ENCODE measurements around the gene CRYBB1. TPM values are rescaled to one million over a fixed set of nuclear protein-coding genes. Genes with fewer than 3 reads are reported as not detected.

Gene CRYBB1
- polyA plus RNA-seq (ENCODE audit: insufficient read length in 4 of 4): 1 to 10 TPM in 1 of 4 donors, under 1 TPM in 3; 0.77 to 1.2 (median 0.86) TPM

DNA sequence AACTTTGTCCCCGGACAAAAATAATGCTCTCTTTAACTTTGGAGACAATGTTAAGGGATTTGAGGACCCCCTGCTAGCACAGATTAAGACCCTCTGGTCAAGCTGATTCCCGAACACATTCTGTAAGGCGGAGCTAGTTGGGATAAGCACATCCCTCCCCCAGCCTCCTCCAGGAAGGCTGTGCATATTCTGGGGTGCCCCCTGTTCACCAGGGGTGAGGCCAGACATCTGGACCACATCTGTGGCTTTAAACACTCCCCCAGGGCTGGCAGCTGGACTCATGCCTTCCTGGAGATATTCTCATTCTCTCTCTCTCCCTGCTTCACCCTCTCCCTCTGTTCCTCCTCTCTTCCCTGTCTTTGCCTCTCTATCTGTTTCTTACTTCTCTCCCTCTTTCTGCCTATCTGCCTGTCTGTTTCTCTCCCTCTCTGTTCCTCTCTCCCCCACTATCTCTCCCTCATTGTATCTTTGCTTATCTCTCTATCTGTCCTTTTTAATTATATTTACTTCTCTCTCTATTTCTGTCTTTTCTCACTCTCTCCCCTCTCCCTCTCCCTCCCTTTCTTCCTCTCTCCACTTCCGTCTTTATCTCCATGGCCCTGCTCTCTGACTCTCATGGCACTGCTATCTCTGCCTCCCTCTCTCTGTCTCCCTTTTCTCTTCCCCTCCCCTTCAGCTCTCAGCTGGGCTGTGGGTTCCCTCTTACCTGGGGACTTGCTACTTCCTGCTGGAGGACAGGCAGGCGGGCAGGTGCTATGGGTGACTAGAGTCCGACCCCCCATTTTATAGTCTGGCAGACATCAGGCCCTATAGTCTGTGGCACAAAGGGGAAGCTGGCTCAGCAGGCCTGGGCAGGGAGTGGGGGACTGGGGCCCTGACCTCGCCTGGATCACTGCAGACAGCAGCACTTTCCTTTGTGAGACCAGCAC, at the start of gene CRYBB1:
CRYBB1 (minus strand) TSS at position 757 of the 929 bp plus-strand sequence. CDS start 1,708 bp downstream, outside the sequence.
- DNase-seq (ENCODE audit: low read depth in 4 of 4, low spot score in 3 of 4): no peak

DNA sequence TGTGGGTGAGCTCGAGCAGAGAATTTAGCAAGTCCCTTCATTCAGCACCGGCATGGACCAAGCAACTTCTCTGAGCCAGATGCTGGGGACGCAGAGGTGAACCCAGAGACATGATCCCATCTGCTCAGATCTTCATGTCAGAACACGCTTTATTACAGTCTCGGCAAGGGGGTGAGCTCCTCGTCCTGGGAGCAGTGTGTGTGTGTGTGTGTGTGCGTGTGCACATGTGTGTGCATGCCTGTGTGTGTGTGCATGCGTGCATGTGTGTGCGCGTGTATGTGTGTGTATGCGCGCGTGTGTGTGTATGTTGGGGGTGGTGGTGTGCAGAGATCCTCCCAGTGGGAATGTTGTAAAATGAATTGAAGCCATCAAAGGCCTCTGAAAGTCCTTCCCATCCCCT, 49.3 kb upstream of the CRYBB1 start:
- DNase-seq (ENCODE audit: low read depth in 4 of 4, low spot score in 3 of 4): no peak

DNA sequence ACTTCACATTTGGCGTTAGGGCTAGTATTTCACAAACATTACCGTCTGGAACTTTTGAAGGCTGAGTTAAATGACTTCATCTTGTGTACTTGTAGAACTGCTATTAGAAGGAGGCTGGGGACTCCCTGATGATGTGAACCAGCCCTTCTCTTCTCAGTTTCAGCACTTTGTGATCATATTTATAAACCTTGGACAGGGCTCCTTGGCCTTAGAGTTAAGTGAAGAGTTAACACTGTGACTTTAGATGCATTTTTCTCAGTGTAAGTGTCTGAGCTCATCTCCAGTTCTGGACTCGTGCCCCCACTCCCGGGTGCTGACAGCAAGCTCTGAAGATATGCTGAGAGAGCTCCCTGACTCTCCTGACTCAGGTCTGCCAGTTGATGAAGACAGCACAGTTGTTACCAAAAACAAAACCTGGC, 48.0 kb upstream of the CRYBB1 start:
- DNase-seq (ENCODE audit: low read depth in 4 of 4, low spot score in 3 of 4): no peak

DNA sequence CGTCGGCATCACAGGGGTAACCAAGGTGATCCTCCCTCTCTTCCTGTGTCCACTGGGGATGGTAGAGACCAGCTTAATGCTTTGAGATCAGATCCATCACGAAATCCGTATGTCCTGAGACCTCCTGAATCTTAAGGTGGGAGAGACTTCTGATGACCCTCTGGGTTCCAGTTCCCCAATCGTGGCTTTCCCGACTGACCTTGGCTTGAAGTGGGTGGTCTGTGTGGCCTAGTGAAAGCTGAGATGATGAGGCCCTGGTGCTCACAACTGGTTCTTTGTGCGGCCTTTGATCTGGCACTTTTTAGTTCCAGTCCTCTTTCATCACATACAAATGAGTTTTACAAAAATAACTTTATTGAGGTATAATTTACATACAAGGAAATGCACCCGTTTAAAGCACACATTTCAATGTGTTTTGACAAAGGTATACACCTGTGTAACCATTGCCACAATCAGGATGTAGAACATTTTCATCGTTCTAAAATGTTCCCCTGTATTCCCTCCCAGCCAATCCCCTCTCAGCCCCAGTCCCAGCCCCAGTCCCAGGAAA, 45.6 kb upstream of the CRYBB1 start:
- DNase-seq (ENCODE audit: low read depth in 4 of 4, low spot score in 3 of 4): no peak

DNA sequence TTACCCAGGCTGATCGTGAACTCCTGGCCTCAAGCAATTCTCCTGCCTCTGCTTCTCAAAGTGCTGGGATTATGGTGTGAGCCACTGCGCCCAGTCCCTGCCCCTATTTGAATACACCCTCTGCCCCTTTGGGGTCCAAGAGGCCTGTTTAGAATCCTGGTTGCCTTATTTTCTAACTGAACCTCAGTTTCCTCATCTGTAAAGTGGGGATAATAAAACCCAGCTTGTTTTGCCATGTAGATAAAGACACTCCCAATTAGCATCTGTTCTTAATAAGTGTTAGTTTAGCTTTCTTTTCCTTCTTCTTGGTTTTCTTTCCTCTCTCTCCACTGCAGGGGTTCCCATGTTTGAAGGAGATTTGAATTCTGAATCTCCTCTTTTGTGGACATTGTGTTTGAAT, 44.3 kb upstream of the CRYBB1 start:
- DNase-seq (ENCODE audit: low read depth in 4 of 4, low spot score in 3 of 4): no peak

DNA sequence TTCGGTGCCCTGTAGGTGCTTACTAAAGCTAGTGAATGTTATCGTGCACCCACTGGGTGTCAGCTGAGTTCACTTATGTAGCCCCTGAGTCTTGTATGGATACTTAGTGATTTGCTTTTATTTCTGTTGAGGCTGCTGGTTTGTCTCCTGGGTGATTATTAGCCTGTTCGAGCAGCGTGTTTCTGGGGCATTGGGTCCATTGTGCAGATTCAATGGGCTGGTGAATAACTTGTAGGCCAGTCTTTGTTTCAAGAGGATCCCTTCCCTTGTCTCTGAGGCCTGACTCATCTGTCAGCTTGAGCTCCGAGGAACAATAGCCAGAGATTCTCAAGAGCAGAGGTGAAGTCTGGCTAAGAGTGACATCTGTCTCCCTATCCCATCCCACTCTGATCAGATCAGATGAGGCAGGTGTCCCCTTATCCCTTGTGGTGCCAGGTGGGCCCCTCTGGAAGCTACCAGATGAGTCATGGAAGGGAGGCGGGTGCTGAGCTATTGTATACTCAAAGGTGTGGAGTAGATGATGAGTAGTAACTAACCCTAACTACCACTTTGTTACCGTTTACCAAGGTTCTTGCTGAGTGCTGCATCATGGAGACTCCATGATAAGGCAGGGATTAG, 43.2 kb upstream of the CRYBB1 start:
- DNase-seq (ENCODE audit: low read depth in 4 of 4, low spot score in 3 of 4): no peak

DNA sequence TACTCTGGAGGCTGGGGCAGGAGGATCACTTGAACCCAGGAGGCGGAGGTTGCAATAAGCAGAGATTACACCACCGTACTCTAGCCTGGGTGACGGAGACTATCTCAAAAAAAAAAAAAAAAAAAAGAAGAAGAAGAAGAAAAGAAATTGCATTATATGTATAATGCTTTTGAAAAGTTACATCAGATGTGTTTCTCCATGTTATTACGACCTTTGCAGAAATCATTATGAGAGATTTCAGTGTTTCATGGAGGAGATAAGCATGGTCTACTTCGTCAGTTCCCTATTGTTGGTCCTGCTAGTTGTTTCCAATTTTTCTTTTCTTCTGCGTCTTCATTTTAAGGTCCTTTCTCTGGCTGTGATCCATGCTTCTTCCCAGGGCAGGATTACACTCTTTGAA, 42.5 kb upstream of the CRYBB1 start:
- no peak for DNase-seq (ENCODE audit: low read depth in 4 of 4, low spot score in 3 of 4)

DNA sequence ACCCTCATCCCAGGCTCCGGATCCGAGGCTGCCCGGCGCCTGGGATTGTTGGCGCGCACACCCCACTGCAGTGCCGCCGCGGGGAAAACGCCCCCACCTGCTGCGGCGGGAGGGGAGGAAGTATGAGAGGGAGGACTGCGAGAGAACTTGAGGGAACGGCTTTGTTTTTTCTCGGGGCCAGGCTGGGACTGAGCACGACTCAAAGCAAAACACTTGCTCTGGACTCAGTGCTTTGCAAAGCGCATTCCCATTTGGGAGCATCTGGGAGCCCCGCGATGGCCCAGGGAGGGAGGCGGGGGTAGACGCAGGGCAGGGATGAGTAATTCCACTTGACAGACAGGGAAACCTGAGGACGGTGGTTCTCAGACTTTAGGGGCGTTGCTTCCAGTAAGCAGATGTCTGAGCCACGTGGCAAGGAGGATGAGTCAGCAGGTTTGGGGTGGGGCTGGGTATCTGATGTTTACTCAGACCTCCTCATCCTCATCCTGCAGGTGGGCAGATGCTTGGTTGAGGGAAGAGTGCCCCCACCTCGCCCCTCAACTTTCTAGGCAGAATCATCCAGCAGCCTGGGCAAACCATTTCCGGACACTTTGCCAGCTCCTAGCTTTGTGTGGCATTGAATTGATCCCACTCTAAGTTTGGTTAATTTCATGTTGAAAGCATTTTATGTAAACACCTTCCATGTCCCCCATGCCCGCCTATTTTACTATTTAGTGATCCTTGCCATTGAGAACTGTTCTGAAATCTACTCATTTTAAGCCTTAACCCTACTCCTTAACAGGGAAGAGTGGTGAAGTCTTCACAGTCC, 41.0 kb upstream of the CRYBB1 start:
- DNase-seq (ENCODE audit: low read depth in 4 of 4, low spot score in 3 of 4): no peak

DNA sequence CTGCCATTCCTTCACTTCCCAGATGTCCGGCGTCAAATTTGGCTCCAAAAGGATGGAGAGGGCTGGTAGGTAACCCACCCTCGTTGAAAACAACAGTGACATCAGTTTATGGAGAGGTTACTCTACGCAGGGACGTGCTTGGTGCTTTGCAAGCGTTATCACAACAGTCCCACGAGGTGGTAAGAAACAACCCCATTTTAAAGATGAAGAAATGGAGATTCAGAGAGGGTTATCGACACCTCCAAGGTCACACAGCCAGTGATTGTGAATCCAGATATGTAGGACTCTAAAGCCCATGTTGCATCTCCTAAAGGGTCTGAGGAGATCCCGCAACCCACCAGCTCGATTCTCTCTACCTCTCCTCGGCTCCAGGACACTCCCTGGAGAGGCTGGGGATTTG, 40.3 kb upstream of the CRYBB1 start:
- DNase-seq (ENCODE audit: low read depth in 4 of 4, low spot score in 3 of 4): no peak

DNA sequence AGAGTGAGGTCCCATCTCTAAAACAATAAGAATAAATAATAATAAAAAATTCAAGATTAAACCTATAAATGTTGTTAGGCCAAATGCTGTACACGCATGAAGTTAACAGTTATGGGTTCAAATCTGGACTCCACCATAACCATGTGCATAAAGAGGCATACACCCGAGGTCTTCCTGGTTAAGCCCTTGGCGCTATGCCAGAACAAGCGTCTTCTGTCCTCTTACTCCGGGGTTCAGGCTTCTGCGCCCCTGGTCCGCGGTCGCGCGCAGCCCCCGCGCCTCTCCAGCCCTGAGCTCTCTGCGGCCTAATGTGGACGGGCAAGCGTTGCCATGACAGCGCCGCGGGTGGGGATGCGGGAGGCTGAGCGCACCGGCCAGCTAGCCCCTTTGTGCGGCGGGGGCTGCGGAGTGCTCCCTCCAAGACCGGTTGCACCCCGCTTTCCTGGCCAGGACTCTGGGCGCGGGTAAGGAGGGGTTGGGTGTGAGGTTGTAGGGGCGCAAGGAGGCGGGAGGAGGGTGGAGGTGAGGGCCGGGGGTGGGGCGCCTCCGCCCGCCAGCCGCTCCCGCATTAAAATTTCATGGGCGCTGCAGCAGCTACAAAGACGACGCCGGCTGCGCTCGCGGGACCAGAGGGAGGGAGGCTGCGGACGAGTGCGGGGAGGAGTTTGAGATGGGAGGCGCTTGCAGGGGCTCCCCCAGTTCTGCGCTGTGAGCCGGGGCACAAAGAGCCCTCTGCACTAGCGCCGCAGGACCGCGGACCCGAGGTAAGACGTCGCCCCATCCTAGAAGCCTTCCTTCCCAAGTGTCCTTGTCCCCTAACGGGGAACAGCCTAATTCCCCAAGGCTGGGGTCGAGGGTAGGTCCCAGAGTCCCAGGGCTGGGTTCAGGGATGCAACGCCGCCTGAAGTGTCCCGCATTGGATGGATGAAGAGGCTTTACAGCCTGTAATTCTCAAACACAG, 39.3 kb upstream of the CRYBB1 start, which contains the start of gene MIAT:
MIAT (plus strand) TSS at position 698 of the 961 bp plus-strand sequence.
- DNase-seq (ENCODE audit: low read depth in 4 of 4, low spot score in 3 of 4): no peak

DNA sequence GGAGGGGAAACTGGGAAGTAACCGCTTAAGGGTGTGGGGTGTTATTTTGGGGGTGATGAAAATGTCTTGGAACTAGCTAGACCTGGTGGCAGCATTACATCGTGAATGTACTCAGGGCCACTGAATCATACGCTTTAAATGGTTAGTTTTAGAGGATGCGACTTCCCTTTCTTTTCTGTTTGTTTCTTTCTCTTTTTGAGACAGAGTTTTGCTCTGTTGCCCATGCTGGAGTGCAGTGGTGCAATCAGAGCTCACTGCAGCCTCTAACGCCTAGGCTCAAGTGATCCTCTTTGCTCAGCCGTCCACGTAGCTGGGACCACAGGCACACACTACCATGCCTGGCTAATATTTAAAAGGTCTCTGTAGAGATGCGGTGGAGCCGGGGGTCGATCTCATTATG, 34.0 kb upstream of the CRYBB1 start:
- no peak for DNase-seq (ENCODE audit: low read depth in 4 of 4, low spot score in 3 of 4)

DNA sequence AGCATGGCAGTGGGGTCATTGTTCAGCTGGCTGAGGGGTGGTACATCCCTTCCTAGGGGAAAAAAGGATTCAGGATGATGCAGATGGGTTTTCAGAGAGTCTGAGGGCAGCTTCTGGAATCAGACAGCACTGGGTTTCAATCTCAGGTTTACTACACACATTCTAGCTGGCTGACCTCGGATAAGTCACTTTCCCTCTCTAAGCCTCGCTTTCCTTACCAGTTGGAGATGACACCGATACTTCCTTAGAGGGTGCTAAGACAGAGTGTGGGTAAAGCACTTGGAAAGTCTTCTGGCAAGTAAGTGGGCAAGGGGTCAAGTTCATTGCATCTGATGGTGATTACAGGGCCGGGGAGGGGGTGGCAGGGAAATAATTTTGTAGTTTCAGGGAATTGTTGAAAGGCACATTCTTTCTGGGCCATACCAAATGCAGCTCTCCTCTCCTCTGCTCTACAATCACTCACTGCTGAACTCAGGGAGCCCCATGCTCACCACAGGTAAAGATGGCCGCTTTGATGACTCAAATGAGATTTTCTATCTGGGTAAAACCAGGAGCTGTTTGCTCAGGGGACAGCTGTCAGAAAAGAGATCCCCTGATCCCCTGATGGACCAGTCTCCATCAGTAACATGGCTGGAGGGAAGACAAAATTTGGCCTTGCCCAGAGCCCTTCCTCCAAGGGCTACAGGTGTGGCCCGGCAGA, 33.0 kb upstream of the CRYBB1 start:
- no peak for DNase-seq (ENCODE audit: low read depth in 4 of 4, low spot score in 3 of 4)

DNA sequence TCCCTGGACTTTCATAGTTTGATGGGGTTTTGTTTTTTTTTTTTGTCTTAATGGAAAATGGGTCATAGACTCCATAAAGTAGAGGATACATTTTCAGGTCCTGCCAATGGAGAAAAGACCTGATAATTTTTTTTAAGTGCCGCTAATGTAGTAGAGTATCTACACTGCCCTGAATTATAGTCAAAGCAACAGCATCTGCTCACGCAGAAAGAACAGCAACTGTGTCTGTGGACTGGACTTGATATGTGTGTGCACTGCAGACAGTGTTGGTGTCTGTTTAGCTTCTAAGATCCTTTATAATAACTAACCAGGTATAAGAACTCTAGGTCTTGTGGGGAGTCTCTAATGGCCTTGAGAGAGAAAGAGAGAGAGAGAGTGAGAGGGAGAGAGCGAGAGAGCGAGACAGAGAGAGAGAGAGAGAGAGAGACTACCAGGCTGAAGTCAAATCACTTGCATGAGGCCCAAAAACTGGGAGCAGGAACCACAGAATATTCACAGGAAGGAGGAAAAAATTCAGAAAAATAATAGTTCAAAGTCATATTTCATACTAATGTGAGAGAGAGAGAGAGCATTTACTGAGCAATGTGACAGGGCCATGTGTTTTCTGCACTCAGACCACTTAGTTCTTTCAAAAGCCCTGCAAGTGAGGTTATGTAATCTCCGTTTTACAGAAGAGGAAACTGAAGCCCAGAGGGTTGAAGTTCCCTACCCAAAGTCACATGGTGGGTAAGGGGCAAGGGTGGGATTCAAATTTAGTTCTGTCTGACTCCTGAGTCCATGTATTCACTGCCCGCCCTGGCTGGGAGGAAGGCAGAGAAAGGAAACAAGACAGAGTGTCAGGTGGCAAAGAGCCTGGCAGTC, 30.9 kb upstream of the CRYBB1 start:
- DNase-seq (ENCODE audit: low read depth in 4 of 4, low spot score in 3 of 4): no peak

DNA sequence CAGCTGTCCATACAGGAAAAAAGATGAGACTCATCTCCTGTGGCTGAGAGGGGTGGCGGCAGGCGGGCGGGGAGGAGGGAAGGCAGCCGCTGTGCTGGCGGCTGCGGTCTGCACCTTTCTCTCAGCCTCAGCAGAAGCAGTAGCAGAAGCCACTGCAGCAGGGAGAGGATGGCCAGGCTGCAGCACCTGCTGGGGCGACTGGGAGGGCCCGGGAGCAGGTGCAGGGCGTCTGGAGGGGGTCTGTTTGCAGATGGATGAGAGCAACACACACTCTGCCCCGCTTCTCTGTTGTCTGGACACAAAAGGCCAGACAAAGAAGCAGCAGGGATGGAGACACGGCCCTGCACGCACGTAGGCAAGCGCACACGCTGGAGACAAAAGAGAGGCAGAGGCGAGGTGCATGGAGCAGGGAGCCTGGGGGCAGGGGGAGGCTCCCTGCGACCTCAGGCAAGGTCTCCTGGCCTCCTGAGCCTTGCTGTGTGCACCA, 30.2 kb upstream of the CRYBB1 start:
- no peak for DNase-seq (ENCODE audit: low read depth in 4 of 4, low spot score in 3 of 4)

DNA sequence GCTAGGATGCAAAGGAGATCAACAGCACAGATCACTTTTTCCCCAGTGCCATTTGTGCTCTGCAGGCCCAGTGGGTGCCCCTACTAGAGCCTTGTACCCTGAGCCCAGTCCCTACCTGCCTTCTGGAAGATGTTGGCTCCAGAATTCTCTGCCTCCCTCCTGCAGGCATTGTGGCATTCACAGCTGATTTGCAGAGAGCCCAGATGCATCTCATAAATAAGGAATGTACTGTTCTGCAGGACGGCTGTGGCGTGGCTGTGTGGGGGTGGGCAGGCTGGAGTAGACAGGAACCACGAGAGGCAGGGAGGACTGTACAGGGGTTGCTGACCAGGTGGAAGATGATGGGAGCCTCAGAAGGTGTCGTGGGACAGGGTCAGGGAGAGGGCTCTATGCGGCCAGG, 28.3 kb upstream of the CRYBB1 start:
- DNase-seq (ENCODE audit: low read depth in 4 of 4, low spot score in 3 of 4): no peak

DNA sequence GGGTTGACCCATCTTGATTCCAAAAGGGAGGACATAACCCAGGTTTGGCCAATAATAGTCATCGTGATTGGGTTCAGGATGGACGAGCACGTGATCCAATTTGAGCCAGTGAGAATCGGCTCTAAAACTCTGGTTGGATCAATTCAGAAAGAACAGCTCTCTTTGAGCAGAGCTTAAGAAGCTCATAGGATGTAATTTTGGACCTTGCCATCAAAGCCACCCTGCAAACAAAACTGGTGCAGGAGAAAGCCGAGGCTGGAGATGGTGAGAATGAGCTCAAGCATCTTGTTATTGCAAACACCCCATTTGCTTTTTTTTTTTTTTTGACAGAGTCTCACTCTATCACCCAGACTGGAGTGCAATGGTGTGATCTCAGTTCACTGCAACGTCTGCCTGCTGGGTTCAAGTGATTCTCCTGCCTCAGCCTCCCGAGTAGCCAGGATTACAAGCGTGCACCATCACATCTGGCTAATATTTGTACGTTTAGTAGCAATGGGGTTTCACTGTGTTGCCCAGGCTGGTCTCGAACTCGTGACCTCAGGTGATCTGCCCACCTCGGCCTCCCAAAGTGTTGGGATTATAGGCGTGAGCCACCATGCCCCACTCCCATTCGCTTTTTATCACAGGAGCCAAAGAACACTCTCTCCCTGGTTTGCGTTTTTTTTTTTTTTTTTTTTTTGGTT, 25.7 kb upstream of the CRYBB1 start:
- no peak for DNase-seq (ENCODE audit: low read depth in 4 of 4, low spot score in 3 of 4)

Data from right renal pelvis (tissue), 4 donors.